Iris pigment epithelial cell (primary cell): ENCODE measurements around the gene TBC1D5.
"Not testable (repeated sequence)": the region's sequence is repeated elsewhere in the genome, so short reads cannot be mapped to it uniquely, and the experiment has no call there.

Experiments
- DNase-seq: peaks from one replicate; pipeline ENCODE4 v3.0.0-alpha.2; 2011; ENCODE audit warnings: low read depth

Gene TBC1D5

DNA sequence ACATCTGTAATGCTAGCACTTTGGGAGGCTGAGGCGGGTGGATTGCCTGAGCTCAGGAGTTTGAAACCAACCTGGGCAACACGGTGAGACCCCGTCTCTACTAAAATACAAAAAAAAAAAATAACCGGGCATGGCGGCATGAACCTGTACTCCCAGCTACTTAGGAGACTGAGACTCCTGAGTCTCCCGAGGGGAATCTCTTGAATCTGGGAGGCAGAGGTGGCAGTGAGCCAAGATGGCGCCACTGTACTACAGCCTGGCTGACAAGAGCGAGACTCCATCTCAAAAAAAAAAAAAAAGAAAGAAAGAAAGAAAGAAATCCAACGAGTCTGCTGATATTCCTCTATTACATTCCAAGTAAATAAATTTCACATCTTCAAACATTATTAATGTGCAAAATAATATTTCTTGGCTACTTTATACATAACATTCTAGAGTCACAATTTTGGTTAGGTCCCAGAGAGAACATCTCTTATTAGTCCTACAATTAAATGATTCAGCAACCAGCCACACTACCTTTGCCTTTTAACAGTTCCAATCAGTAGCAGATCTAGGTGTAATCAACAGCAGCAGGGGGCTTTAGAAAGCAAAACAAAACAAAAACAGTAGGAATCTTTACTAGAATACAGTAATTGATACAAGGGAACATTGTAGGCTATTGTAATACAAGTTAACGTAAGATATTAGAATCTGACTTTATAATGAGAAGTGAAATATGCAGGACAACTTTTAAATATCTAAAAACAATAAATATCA lies 195.8 kb downstream of the TBC1D5 start:
- no peak for DNase-seq

- DNase-seq, result peak; percentile 8
These were observed 197.8 kb downstream of the TBC1D5 start for GRCh38 chr3:17544632-17545031.

DNA sequence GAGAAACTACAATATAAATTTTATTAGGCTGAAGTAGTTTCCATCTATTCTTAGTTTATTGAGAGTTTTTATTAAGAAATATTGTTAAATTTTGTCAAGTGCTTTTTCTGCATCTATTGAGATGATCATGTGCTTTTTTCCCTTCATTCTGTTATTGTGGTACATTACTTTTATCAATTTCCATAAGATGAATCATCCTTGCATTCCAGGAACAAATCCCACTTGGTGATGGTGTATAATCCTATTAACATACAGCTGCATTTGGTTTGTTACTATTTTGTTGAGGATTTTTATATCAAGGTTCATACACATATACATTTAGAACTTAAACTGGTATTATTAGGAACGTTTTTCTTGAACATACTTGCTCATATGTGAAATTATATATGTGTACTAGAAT lies 199.8 kb downstream of the TBC1D5 start:
- DNase-seq, result peak; percentile 8

- no peak for DNase-seq
These were observed 203.0 kb downstream of the TBC1D5 start for GRCh38 chr3:17539436-17539835.

DNA sequence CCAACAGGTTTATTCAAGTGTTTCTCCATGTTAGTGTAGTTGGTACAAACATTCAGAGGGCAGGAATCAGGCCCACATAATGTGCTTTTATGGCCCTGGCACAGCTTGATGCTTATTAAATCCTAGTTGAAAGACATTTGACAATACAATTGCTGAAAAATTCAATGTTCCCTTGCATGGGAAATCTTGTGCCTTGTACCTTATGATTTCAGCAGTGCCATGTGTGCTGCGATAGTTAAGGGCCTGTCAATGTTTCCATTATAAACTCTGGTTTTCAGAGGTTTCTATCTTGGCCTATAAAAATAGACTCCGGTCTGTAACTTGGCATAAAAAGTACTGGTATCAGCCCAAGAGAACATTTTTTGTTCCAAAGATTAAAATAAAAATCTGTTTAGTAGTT lies 207.2 kb downstream of the TBC1D5 start:
- DNase-seq, result no peak

DNA sequence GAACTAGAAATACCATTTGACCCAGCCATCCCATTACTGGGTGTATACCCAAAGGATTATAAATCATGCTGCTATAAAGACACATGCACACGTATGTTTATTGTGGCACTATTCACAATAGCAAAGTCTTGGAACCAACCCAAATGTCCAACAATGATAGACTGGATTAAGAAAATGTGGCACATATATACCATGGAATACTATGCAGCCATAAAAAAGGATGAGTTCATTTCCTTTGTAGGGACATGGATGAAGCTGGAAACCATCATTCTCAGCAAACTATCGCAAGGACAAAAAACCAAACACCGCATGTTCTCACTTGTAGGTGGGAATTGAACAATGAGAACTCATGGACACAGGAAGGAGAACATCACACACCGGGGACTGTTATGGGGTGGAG lies 210.0 kb downstream of the TBC1D5 start:
- DNase-seq, result not testable (repeated sequence)

DNA sequence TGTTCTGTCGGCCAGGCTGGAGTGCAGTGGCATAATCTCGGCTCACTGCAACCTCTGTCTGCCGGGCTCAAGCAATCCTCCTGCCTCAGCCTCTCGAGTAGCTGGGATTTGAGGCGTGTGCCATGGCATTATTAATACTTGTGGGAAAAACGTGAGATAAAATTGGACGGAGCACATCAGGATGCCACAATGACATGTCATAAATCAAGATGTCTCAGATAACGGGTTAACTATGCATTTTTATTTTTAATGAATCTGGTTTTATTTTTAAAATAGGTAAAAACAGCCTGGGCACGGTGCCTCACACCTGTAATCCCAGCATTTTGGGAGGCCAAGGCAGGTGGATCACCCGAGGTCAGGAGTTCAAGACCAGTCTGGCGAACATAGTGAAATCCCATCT lies 212.8 kb downstream of the TBC1D5 start:
- DNase-seq, result no peak

- no peak for DNase-seq
These were observed 224.0 kb downstream of the TBC1D5 start for GRCh38 chr3:17518189-17519059.

- DNase-seq, result peak; percentile 52
These were observed 226.8 kb downstream of the TBC1D5 start for GRCh38 chr3:17515445-17516234.

DNA sequence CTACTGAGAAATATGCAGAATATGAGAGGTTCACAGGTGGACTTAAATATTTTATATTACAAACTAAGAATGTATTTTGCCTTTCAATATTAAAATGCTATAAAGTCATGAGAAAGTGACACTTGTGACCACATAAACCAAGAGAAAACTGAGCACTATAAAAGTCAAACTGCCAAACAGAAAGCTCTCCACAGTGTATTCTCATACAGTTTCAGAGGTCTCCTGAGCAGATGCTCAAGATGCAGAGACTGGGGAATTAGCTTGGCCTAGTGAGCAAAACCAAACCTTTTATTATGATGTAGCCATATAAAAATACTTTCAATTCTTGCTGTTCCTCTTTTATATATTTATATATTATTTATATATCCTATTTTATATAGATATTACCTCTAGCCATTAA lies 227.8 kb downstream of the TBC1D5 start:
- no peak for DNase-seq

DNA sequence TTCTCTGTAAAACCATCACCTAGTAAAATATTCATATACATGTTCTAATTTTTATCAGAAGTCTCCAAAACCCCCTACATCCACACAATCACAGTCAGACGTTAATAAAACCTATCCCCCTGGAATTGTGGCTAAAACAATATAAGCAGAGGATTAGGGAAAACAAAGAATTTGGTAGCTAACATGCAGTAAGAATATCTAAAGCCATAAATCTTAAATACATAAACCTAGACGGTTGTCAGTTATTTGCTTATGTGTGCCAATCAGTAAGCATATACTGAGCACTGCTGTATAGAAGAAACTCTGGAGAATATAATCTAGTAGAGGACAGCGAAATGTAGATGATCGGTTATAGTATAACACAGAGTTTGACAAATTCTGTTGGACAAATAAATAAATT lies 232.2 kb downstream of the TBC1D5 start:
- no peak for DNase-seq

- no peak for DNase-seq
These were observed 234.2 kb downstream of the TBC1D5 start for GRCh38 chr3:17508180-17508752.

DNA sequence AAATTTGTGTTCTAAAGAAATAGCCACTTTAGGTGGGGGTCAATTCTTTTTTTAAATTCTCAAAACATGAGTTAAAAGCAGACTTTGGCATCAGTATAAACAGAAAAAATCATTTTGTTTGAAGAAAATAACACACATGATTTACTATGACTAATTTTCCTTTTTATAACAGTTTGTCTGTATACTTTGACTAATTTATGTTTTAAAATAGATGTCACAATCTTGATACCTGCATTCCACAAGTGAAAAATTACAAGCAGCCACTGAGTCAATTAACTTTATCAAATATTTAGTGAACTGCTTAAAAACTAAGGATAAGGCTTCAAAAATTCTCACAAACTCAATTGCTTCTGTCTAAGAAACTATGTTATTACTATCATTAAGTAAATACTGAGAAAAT lies 235.0 kb downstream of the TBC1D5 start:
- no peak for DNase-seq

DNA sequence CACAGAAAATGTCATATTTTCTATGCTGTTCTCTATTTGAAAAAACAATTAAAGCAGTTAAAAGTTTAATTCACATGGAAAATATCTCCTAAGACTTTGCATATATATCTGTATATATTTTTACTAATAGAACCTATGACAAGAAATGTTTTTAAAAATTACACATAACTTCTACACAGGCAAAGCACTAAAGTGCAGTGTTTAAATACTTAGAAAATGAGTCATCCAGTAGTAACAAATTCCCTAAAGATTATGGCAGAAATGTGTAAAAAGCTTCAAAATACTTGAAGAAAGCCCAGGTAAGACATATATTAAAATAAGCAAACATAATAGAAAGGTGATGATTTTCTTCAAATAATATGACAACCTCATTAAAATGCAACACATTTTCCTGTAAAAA lies 236.6 kb downstream of the TBC1D5 start:
- peak; percentile 48 for DNase-seq

DNA sequence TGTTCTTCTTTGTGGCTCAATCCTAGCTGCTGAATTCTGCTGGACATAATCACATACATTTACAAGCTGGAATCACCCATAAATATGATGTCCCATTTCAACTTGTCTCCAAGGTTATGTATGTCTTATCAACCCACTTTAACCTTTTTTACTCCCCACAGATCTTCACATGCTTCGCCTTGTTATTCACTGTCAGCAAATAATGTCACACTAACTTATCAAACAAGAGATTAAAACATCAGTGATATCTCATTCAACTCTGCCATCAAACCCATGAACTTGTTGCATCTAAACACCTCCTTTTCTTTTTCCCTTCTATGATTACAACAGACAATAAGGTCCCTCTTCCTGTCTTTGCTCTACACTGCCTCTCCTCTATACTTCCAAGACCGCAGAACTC lies 240.7 kb downstream of the TBC1D5 start:
- no peak for DNase-seq

GRCh38 chr3:17500618-17501017 lies 241.8 kb downstream of the TBC1D5 start:
- DNase-seq, result peak; percentile 41

DNA sequence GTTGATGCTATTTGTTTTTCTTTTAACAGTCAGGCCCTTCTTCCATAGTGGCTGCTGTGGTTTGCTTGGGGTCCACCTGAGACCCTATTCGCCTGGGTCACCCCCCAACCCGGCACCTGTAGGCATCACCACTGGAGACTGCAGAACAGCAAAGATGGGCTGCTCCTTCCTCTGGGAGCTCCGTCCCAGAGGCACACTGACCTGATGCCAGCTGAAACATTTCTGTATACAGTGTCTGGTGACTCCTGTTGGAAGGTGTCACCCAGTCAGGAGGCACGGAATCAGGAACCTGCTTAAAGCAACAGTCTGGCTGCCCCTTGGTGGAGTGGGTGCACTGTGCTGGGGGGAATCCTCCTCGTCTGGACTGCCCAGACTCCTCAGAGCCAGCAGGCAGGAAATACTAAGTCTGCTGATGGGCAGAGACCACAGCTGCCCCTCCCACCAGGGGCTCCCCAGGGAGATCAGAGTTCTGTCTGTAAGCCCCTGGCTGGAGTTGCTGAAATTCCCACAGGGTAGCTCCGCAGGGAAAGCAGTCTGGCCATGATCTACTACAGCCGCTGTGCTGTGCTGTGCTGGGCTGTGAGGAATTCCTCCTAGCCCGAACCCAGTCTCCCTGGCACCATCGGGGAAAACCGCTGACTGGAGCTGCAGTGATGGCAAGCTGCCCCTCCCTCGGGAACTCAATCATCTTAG lies 248.2 kb downstream of the TBC1D5 start:
- DNase-seq, result no peak

DNA sequence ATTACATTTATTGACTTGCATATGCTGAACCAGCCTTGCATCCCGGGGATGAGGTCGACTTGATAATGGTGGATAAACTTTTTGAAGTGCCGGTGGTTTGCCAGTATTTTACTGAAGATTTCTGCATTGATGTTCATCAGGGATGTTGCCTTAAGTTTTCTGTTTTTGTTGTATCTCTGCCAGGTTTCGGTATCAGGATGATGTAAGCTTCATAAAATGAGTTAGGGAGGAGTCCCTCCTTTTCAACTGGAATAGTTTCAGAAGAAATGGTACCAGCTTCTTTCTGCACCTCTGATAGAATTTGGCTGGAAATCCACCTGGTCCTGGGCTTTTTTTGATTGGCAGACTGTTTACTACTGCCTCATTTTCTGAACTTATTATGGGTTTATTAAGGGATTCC lies 250.8 kb downstream of the TBC1D5 start:
- peak; percentile 89 for DNase-seq

GRCh38 chr3:17491190-17491589 lies 251.2 kb downstream of the TBC1D5 start:
- not testable (repeated sequence) for DNase-seq

- DNase-seq, result peak; percentile 70
These were observed 253.3 kb downstream of the TBC1D5 start for GRCh38 chr3:17489139-17489538.

- no peak for DNase-seq
These were observed 261.3 kb downstream of the TBC1D5 start for GRCh38 chr3:17481116-17481515.
